ENCODE results near the gene KLHL11.
A peak's percentile ranks its signal among the peaks of the same experiment; 100 is the strongest.
"Not testable (repeated sequence)": the region's sequence is repeated elsewhere in the genome, so short reads cannot be mapped to it uniquely, and the experiment has no call there.

Gene KLHL11

DNA sequence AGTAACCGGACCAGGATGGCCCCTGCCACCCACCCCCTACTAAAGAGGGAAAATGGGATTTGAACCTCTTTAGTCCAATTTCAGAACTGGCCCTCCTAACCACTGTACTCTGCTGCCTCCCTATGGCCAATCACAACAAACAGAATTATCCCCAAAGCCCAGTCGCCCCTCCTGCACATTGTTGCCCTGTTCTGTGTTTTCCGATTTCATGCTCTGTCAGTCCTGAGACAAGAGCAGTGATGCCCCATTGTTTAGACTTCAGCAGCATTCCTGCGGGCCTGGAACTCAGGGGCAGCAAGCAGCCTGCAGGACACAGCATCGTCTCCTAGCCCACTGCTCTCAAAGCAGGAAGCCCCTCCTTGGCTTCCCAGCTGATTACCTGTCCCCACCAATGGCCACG lies 20.5 kb upstream of the KLHL11 start:
- DNase-seq, result peak; percentile 42

DNA sequence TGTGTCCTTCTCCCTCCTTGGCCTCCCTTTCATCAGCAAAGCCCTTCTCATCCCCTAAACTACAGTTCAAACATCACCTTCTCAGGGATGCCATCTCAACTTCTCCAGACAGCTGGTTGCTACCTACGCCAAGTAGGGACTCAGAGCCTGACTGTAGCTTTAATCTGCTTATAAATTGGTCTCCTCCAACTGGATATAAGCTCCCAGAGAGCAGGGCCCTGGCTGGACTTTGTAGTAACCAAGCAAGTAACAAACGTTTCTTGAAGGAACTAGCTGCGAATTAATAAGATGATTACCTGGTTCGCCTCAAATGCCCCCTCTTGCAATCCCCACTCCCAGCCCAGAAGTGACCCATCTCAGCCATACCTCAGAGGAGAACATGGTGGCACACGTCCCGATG lies 17.5 kb upstream of the KLHL11 start:
- peak; percentile 87 for DNase-seq

DNA sequence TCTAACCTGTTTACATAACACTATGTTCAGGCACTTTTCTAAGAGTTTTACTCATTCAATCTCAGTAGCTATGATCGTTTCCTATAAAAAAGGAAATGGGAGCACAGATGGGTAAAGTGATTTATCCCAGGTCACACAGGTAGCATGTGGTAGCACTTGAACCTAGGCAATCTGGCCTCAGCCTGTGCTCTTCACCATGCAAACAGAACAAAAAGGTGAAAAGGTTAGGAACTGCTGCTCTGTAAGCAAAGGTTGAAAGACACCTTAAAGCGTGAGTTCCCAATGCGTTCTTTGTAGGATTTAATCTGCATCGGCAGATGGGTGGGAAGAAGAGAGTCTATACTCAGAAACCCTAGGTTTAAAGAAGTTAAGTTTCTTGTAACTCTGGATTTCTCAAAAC lies 14.9 kb upstream of the KLHL11 start:
- no peak for DNase-seq

GRCh38 chr17:41874293-41874670 lies 9.1 kb upstream of the KLHL11 start:
- DNase-seq, result not testable (repeated sequence)

GRCh38 chr17:41873559-41874292 lies 8.5 kb upstream of the KLHL11 start:
- no peak for DNase-seq

GRCh38 chr17:41871789-41872188 lies 6.6 kb upstream of the KLHL11 start:
- DNase-seq, result no peak

DNA sequence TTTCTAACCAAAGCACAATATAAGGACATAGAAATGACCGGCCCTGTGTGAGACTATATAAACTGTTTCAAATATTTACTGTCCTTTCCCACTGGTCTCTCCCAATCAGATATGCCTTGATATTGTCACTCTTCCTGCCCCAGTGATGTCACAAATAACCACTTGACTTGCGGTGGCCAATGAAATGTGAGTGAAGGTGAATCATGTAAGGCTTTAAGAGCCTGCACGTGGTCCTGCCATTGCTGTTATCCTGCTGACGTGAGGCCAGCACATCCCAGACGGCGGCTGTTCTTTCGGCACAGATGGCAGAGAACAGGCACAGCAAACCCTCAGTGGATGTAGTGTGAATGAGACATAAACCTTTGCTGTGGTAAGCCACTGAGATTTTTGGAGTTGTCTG lies 5.4 kb upstream of the KLHL11 start:
- no peak for DNase-seq

DNA sequence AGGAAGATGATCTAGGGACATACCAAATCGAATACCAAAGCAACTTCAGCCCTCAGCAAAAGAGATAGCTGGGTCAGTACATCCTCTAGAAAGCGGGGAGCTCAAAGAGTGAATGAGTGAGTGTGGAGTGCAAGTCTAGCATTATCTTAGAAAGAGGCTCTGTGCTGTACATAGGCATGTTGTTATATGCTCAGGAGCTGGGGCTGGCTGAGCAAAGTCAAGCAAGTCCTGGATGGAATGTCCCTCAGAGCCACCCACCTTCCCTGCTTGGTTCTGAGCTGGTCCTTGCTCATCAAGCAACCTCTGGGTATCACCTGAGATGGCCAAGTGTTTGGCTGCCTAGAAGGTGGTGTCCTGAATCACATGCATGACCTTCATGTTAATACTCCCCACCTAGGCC lies 4.9 kb upstream of the KLHL11 start:
- DNase-seq, result no peak

- DNase-seq, result no peak
These were observed 4.2 kb upstream of the KLHL11 start for GRCh38 chr17:41869426-41869825.

GRCh38 chr17:41868568-41868967 lies 3.3 kb upstream of the KLHL11 start:
- no peak for DNase-seq

DNA sequence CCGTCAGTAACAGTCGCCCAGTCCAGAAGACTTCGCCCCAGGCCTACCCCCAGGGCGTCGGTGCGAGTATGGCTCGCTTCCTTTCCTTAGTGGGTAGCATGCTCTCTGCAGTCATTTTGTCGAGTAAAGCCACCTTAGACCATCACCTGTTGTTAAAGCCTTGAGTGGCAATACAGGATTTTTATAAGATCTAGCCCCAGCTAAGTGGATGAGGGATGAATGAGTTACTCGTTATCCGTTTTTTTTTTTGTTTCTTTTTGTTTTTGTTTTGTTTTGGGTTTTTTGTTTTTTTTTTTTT lies 322 bp upstream of the KLHL11 start:
- DNase-seq, result no peak

DNA sequence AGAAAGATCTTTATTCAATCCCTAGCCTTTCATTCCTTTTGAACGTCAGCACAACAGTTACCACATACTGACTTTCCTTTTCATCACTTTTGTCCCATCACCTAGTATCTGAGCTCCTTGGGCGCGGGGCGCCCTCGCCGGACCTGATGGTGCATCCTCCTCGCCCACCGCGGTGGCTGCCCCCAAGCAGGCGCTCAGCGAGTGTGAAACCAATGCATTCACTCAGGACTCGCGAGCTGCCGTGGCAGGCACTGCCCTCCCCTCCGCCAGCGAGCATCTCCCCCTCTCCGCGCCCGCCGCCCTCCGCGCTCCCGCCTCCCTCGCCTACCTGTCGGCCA lies 756 bp downstream of the KLHL11 start:
- peak; percentile 52 for DNase-seq

GRCh38 chr17:41863074-41863848 lies 2.0 kb downstream of the KLHL11 start:
- peak; percentile 27 for DNase-seq

DNA sequence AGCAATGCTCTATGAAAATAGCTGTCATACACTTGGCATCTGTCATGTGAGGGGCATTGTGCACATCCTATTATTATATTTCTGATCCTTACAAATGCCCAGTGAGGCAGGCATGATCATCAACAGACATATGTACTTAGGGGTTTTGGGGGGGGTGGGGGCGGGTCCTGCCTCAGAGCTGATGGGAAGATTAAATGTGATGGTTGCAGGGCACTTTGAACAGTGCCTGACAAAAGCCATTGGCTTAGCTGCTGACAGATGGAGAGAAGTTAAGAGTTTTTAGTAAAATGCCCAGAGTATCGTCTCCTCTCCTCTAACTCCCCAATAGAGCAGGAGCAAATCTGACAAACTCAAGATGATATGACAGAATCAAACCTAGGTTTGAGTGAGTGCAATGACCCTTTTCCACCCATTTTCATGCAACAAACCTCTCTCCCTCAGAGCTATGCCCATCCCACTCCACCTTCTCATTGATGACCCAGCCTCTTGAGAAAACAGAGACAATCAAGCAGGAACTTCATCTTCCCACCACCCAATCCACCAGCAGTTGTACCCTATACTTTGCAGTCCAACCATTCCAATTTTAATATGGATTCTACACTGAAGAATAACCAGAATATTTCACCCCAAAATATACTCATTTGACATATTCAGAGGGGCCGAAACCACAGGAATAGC lies 4.8 kb downstream of the KLHL11 start:
- peak; percentile 75 for DNase-seq

DNA sequence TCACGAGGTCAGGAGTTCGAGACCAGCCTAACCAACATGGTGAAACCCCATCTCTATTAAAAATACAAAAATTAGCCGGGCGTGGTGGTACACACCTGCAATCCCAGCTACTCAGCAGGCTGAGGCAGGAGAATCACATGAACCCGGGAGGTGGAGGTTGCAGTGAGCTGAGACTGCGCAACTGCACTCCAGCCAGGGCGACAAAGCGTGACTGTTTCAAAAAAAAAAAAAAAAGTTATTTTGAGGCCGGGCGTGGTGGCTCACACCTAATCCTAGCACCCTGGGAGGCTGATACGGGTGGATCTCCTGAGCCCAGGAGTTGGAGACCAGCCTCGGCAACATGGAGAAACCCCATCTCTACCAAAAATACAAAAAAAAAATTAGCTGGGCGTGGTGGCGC lies 13.8 kb downstream of the KLHL11 start:
- not testable (repeated sequence) for DNase-seq

DNA sequence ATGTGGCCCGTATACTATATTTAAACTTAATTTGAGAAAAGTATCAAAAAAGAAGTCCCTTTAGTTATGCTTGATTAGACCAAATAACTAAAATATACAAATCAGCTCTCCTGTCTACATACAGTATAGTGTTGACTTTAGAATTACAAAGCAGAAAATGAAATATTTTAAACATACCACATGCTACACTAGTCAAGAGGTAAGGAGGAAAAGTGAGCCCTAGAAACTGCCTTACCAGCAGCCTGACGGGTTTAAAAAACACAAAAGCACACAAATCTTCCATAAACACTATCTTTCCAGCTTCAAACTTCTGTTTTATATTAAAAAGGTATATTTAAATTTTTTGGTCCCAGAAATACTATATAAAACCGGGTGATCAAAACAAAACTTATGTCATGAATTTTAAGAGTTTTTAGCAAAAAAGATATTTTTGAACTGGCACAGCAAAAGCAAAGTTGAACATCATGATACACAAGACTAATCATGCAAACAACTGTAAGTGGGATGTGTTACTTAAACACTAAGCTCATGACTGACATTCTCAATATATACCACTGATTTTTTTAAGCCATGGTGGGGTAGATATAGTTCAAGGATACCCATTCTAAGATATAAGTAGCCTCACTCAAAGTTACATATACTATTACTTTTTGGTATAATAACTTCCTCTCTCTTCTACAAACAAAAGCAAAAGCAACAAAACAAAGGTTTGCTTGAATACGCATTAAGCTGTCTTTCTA lies 15.8 kb downstream of the KLHL11 start:
- DNase-seq, result no peak

DNA sequence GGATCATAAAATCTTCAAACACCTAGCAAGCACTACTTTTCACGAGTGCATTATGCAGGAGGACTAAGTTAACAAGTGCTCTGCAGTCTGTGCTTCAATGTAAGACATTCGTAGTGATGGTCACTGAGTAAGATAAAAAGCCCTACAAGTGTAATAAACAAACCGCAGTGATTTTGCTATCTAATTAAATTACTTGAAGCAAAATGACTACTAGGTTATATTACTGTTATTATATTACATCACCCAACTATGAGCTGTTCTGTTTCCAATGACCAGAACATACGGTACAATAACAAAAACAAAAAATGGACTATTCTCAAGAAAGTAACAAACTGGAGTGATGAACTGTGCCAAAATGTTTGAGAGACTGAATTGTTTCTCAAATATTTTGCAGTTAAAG lies 16.4 kb downstream of the KLHL11 start:
- DNase-seq, result no peak

DNA sequence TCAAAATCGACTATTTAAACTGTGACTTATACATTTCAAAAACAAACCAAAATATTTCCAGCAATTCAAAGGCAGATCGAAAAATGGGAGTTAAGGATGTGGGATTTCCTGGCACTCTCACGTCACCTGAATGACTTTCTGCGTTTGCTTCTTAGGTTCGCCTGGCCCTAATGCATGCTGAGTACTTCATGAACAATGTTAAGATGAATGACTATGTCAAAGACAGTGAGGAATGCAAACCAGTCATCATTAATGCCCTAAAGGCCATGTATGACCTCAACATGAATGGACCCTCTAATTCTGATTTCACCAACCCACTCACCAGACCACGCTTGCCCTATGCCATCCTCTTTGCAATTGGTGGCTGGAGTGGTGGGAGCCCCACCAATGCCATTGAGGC lies 20.3 kb downstream of the KLHL11 start:
- no peak for DNase-seq

DNA sequence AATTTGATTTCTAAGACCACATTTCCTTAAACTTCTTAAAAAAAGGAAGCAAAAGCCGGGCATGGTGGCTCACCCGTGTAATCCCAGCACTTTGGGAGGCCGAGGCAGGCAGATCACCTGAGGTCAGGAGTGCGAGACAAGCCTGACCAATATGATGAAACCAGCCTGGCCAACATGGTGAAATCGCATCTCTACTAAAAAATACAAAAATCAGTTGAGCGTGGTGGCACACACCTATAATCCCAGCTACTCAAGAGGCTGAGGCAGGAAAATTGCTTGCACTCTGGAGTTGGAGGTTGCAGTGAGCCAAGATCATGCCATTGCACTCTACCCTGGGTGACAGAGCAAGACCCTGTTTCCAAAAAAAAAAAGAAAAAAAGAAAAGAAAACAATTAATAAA lies 24.4 kb downstream of the KLHL11 start:
- not testable (repeated sequence) for DNase-seq

DNA sequence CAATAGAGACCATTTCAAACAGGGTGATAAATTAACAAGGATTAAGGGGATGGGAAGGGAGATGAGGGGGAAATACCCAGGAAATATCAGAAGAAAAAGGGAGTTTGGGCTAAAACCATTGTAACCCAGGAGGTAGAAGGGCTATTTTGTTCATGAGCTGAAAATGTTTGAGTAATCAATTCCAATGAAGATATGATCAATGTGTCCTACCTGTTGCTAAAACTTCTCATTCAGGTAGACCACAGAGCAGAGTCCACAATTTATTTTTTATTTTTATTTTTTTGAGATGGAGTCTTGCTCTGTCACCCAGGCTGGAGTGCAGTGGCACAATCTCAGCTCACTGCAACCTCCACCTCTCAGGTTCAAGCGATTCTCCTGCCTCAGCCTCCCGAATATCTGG lies 25.8 kb downstream of the KLHL11 start:
- not testable (repeated sequence) for DNase-seq

DNA sequence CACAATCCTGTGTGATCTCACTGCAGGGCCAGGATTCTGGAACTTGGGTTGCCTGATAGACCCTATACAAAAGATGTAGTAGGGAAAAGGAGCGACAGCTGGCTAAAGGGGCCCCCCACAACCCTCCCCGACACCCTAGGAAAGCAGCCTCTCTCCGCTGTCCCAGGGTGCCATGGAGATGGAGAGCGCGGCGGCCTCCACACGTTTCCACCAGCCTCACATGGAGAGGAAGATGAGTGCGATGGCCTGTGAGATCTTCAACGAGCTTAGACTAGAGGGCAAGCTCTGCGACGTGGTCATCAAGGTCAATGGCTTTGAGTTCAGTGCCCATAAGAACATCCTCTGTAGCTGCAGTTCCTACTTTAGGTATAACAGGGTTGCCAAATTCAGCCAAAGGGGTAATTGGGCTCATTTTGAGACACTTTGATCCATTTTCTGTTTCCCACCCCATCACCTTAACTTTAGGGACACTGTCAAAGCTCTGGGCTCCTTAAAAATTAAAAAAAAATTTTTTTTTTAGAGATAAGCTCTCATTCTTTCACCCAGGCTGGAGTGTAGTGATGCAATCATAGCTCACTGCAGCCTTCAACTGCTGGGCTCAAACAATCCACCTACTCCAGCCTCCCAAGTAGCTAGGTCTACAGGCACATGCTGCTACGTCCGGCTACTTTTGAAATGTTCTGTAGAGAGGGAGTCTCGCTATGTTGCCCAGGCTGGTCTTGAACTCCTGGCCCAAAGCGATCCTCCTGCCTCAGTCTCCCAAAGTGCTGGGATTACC lies 27.3 kb downstream of the KLHL11 start, which contains the start of gene KLHL10:
KLHL10 (plus strand) TSS at position 65 of the 778 bp plus-strand sequence; CDS start at position 173, 108 bp downstream.
- DNase-seq, result no peak

GRCh38 chr17:41836550-41837196 lies 28.6 kb downstream of the KLHL11 start:
- DNase-seq, result no peak

Data from NCI-H82 (cell line).